GM12801 (cell line): Measurements from ENCODE around the gene AOC3.

Source experiments
- TF ChIP-seq, protein P1 (sequence below): IDR thresholded peaks from one replicate; pipeline ENCODE4 v1.5.1; 2011; ENCODE audit warnings: control low read depth; ENCODE audit not compliant: insufficient read length; ENCODE audit errors: extremely low read depth

Gene AOC3

DNA sequence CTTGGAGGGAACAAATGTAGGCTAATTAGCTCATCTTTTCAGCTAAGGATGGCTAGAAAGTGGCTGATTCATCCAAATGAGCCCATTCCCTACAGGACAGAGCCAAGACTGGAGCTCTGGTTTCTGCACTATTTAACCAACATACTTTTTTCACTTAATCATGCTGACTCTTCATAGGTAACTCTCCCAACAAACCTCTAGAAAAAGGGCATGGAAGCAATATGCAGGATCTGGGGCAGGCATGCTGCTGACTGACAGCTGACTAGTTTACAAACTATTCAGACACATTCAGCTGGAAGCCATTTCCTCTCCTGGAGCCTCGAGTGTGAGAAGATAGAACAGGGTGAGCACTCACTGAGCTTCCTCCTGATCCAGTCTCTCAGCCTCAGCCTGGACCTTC lies 33.1 kb upstream of the AOC3 start:
- TF ChIP-seq, protein P1, sequence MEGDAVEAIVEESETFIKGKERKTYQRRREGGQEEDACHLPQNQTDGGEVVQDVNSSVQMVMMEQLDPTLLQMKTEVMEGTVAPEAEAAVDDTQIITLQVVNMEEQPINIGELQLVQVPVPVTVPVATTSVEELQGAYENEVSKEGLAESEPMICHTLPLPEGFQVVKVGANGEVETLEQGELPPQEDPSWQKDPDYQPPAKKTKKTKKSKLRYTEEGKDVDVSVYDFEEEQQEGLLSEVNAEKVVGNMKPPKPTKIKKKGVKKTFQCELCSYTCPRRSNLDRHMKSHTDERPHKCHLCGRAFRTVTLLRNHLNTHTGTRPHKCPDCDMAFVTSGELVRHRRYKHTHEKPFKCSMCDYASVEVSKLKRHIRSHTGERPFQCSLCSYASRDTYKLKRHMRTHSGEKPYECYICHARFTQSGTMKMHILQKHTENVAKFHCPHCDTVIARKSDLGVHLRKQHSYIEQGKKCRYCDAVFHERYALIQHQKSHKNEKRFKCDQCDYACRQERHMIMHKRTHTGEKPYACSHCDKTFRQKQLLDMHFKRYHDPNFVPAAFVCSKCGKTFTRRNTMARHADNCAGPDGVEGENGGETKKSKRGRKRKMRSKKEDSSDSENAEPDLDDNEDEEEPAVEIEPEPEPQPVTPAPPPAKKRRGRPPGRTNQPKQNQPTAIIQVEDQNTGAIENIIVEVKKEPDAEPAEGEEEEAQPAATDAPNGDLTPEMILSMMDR: no peak

DNA sequence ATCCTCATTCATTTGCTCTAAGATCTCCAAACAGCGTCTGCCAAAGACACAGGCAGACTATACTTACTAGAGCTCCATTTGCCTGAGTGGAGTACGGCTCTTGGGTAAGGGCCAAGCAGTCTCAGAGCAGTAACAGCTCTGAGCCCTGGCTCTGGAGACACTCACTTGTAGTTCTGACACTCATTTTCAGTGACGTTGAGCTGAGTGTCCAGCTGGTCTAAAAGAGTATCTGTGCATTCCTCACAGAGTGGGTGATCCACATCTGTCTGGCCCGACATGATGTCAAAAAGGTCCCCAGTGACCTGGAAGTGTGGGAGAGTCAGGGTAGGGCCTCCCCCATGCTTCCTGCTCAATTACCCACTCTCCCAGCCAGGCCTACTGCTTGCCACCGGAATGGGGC lies 32.6 kb upstream of the AOC3 start:
- TF ChIP-seq, protein P1: no peak

DNA sequence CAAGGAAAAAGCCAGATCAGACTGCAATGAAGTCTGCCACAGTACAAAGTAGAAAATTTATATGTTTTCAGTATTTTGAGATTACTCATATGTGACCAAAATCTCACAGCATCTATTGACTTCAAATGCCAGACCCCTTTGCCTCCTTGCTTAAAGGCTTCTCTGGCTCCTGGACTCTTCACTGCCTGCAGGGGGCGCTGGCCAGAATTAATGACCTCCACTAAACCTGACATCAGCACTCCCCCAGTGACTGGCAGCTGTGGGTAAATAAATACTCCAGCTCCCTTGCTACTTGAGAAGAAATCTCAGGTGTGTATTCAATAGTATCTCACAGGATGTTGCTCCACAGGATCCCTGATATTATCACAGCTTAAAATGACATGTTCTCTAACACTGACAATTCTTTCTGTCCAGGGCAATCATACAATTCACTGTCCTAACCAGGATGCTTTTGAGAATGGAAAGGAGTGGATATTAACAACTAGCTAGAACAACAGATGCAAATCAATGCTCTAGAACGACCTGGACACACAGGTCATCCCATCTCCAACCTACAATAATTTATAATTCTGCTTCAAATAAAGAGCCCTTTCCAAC lies 31.0 kb upstream of the AOC3 start:
- TF ChIP-seq, protein P1: no peak

DNA sequence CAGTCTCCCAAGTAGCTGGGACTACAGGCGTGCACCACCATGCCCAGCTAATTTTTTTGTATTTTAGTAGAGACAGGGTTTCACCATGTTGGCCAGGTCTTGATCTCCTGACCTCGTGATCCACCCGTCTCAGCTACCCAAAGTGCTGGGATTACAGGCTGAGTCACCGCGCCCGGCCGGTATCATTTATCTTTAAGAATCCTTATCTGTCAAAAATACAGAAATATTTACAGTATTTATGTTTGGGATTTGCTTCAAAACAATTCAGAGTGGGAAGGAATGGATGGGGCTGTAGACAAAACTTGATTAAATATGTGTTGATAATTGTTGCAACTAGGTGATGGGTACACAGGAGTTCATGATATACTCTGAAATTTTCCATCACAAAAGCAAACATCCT lies 29.8 kb upstream of the AOC3 start:
- TF ChIP-seq, protein P1: no peak

DNA sequence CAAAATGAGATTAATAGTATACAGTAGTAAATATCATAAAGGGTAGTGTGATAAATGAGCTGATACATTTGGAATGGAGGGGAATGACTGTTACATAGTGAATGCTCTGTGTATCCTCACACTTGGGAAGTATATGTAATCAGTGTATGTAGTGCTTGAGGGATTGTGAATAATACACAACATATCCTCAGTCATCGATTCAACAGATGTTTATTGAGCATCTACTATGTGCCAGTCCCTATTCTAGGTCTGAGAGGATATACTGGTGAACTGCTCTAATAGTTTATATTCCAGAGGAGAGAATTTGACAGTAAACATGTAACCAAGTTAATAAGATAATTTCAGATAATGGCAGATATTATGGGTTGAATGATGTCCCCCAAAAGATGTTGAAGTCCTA lies 23.5 kb upstream of the AOC3 start:
- TF ChIP-seq, protein P1: no peak

DNA sequence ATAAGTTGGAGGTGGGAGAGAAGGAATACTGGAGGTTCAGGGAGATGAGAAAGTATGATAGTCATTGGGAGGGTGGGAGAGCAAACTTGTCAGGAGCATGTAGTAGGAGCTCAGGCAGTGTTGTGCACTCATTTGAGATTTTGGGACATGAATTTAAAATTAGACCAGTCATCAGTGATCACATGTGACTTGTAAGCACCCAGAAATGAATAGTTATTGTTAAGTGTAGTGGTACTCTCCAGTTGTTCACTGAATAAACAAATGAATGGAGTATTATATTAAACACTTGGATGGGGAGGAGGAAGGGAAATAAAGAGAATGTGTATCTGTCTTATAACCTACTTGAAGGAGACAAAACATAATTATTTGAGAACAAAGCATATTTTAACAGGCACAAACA lies 20.0 kb upstream of the AOC3 start:
- TF ChIP-seq, protein P1: no peak

DNA sequence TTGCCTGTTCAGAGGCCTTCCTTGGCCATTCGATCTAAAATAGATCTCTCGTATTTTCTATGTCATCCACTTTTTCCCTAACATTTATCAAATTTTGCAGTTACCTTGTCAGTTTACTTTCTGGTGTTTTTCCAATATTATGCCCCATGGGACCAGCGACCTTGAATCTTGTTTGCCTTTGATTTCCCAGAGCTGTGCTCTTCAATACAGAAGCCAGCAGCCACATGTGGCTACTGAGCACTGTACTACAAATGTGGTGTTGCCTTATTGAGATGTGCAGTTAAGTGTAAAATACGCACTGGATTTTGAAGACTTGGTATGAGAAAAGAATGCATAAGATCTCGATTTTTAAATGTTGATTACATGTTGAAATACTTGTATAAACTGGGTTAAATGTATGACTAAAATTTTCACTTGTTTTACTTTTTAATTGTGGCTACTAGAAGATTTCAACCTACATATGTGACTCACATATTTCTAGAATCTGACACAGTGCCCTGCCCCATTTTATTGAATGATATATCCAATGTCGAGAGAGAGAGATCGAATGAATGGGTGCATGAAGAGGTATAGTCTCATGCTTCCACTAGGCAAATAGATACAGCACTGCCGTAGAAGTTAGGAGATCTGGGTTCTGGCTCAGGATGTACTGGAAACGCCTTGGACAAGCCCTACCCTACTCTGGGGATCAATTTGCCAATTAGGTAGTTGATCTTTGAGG lies 18.6 kb upstream of the AOC3 start:
- TF ChIP-seq, protein P1: no peak
